SK-N-MC (cell line): ENCODE results near the gene ZCCHC3.

Experiments
- EZH2 ChIP-seq: fragments of 200-600 bp; sonication (generic); IDR thresholded peaks from one replicate; pipeline ENCODE4 v1.6.1; 2017; ENCODE audit warnings: antibody characterized with exemption
- FOXP2 ChIP-seq: optimal IDR thresholded peaks from 2 replicates; pipeline ENCODE3; 2011; ENCODE audit warnings: mild to moderate bottlenecking, moderate library complexity; ENCODE audit not compliant: insufficient read depth; ENCODE audit errors: extremely low read length, control extremely low read depth
- POLR2AphosphoS5 ChIP-seq: IDR thresholded peaks from 2 replicates; pipeline ENCODE4 v1.6.1; 2012; ENCODE audit warnings: mild to moderate bottlenecking, low read depth, low read length, borderline replicate concordance

- TF ChIP-seq EZH2 (no peak), POLR2AphosphoS5 (0 out of 2 replicates have a peak, but pooled peaks have one; percentile 13), FOXP2 (no peak)
Observed at GRCh38 chr20:328027-328974, 30.9 kb downstream of the ZCCHC3 start.
